ENCODE results near the gene OSMR. TPM values are rescaled to one million over a fixed set of nuclear protein-coding genes. Genes with fewer than 3 reads are reported as not detected.

OSMR gene
- total RNA-seq, 1 experiment from 2014 or later, result 82.4 TPM

DNA sequence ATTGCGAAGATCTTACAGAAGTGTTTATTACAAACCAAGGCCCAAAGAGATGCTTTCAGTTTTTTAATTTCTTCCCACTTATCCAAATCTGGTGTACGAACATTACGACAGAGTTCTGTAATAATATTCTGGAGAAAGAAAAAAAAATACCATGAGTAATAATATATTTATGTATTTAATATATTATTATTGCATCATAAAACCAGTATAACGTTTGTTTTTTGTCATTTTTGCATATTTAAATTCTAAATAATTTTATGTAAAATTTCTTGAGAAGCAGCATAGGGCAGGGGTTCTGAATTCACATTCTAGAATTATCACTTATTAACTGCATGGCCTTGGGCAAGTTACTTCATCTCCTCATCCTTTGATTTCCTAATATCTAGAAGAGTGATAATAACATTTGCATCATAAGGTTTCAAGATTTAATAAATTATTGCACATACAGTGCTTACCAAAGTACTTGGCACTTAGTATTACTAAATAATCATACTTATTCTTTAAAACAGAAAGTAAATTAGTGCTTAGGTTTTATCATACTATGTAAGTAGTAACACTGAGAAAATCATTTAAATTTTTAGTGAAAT is 107.7 kb downstream of the OSMR start:
- TF ChIP-seq TCF7L2 (IDR thresholded peaks at IDR 0.05; ENCODE audit: low read depth, low read length) (no peak), POLR2AphosphoS5 (IDR thresholded peaks at IDR 0.05; ENCODE audit: low read depth, low read length) (no peak), SIN3A (IDR thresholded peaks at IDR 0.05; ENCODE audit: borderline replicate concordance, insufficient read depth, low read depth, low read length) (no peak)
- TF ChIP-seq, protein P1, sequence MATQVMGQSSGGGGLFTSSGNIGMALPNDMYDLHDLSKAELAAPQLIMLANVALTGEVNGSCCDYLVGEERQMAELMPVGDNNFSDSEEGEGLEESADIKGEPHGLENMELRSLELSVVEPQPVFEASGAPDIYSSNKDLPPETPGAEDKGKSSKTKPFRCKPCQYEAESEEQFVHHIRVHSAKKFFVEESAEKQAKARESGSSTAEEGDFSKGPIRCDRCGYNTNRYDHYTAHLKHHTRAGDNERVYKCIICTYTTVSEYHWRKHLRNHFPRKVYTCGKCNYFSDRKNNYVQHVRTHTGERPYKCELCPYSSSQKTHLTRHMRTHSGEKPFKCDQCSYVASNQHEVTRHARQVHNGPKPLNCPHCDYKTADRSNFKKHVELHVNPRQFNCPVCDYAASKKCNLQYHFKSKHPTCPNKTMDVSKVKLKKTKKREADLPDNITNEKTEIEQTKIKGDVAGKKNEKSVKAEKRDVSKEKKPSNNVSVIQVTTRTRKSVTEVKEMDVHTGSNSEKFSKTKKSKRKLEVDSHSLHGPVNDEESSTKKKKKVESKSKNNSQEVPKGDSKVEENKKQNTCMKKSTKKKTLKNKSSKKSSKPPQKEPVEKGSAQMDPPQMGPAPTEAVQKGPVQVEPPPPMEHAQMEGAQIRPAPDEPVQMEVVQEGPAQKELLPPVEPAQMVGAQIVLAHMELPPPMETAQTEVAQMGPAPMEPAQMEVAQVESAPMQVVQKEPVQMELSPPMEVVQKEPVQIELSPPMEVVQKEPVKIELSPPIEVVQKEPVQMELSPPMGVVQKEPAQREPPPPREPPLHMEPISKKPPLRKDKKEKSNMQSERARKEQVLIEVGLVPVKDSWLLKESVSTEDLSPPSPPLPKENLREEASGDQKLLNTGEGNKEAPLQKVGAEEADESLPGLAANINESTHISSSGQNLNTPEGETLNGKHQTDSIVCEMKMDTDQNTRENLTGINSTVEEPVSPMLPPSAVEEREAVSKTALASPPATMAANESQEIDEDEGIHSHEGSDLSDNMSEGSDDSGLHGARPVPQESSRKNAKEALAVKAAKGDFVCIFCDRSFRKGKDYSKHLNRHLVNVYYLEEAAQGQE (IDR thresholded peaks at IDR 0.05; ENCODE audit: insufficient read depth in 1 of 2, low read depth in 2 of 2, low read length in 1 of 2), result no peak
- TF ChIP-seq, protein P2, sequence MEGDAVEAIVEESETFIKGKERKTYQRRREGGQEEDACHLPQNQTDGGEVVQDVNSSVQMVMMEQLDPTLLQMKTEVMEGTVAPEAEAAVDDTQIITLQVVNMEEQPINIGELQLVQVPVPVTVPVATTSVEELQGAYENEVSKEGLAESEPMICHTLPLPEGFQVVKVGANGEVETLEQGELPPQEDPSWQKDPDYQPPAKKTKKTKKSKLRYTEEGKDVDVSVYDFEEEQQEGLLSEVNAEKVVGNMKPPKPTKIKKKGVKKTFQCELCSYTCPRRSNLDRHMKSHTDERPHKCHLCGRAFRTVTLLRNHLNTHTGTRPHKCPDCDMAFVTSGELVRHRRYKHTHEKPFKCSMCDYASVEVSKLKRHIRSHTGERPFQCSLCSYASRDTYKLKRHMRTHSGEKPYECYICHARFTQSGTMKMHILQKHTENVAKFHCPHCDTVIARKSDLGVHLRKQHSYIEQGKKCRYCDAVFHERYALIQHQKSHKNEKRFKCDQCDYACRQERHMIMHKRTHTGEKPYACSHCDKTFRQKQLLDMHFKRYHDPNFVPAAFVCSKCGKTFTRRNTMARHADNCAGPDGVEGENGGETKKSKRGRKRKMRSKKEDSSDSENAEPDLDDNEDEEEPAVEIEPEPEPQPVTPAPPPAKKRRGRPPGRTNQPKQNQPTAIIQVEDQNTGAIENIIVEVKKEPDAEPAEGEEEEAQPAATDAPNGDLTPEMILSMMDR (IDR thresholded peaks at IDR 0.05), result no peak
- DNase-seq (ENCODE audit: low read depth, low spot score) (no peak), ATAC-seq (no peak)
- in situ Hi-C loops (cut with HindIII; ENCODE audit: low pct_unique_long_range_greater_than_20kb, low sequenced_read_pairs), result no loop called here
- intact Hi-C loops (cut with micrococcal nuclease; ENCODE audit: unreplicated experiment), result no loop called here
- Histone ChIP-seq H3K27ac (ENCODE audit: low read length) (no peak overlapping the region), H3K9me3 (ENCODE audit: control insufficient read depth, insufficient read depth, low read depth, low read length) (no peaks in the 10 kb centered on the region), H3K36me3 (ENCODE audit: control insufficient read depth, insufficient read depth, low read length) (peaks cover 38% of the 10 kb centered on the region), H3K4me1 (ENCODE audit: control insufficient read depth, insufficient read depth, low read length) (no peaks in the 10 kb centered on the region), H3K27me3 (ENCODE audit: control insufficient read depth, insufficient read depth, low read length) (no peaks in the 10 kb centered on the region), H3K4me3 (ENCODE audit: low read depth in 2 of 2, low read length in 2 of 2) (no peak overlapping the region)
- POLR2A ChIA-PET, result no interaction called here
- no TSS peak for BruUV-seq (replicated peaks)
- CTCF ChIA-PET, result no interaction called here

DNA sequence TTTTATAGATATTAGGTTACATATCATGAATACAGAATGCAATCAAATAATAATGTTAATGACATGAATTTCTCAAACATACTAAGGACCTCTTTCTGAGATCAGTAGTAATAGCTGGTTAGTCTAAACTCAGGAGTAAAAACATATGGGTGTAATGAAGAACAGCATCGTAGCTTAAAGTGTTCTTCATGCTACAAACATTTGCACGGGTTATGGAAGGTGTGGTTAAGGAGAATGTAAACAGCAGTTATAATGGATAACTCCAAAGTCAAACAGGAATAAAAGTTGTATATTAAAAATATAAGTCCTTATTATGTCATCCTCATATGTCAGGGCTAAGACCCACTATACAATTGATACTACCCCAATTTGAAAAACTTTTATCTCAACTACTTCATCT is 115.9 kb downstream of the OSMR start:
- H3K9me3 ChIP-seq (ENCODE audit: control insufficient read depth, insufficient read depth, low read depth, low read length), result no peaks in the 10 kb centered on the region

More for the DNA sequence above, 115.9 kb downstream of the OSMR start:
- Histone ChIP-seq H3K4me1 (ENCODE audit: control insufficient read depth, insufficient read depth, low read length) (no peaks in the 10 kb centered on the region), H3K27me3 (ENCODE audit: control insufficient read depth, insufficient read depth, low read length) (no peaks in the 10 kb centered on the region), H3K27ac (ENCODE audit: low read length) (no peak overlapping the region), H3K4me3 (ENCODE audit: low read depth in 2 of 2, low read length in 2 of 2) (no peak overlapping the region), H3K36me3 (ENCODE audit: control insufficient read depth, insufficient read depth, low read length) (peaks cover 36% of the 10 kb centered on the region)
- POLR2A ChIA-PET, result interaction anchor here (0.6 kb wide), 1 partner anchor 20 kb away, joined by 4 read pairs; no protein-coding TSS in a partner anchor
- CTCF ChIA-PET, result no interaction called here
- intact Hi-C loops (cut with micrococcal nuclease; ENCODE audit: unreplicated experiment), result no loop called here
- in situ Hi-C loops (cut with HindIII; ENCODE audit: low pct_unique_long_range_greater_than_20kb, low sequenced_read_pairs), result no loop called here
- ATAC-seq, result no peak
- no TSS peak for BruUV-seq (replicated peaks)
- TF ChIP-seq SIN3A (IDR thresholded peaks at IDR 0.05; ENCODE audit: borderline replicate concordance, insufficient read depth, low read depth, low read length) (no peak), TCF7L2 (IDR thresholded peaks at IDR 0.05; ENCODE audit: low read depth, low read length) (no peak), POLR2AphosphoS5 (IDR thresholded peaks at IDR 0.05; ENCODE audit: low read depth, low read length) (no peak)
- TF ChIP-seq, protein P1 (IDR thresholded peaks at IDR 0.05; ENCODE audit: insufficient read depth in 1 of 2, low read depth in 2 of 2, low read length in 1 of 2), result no peak
- TF ChIP-seq, protein P2 (IDR thresholded peaks at IDR 0.05), result no peak
- no peak for DNase-seq (ENCODE audit: low read depth, low spot score)
